DMS79 (cell line): ENCODE results near the gene CPXM1.
"Not testable (repeated sequence)": the region's sequence is repeated elsewhere in the genome, so short reads cannot be mapped to it uniquely, and the experiment has no call there.

Experiments used
- DNase-seq: peaks from one replicate; lab custom pipeline; 2025; lab: John Stamatoyannopoulos, UW

CPXM1 gene

DNA sequence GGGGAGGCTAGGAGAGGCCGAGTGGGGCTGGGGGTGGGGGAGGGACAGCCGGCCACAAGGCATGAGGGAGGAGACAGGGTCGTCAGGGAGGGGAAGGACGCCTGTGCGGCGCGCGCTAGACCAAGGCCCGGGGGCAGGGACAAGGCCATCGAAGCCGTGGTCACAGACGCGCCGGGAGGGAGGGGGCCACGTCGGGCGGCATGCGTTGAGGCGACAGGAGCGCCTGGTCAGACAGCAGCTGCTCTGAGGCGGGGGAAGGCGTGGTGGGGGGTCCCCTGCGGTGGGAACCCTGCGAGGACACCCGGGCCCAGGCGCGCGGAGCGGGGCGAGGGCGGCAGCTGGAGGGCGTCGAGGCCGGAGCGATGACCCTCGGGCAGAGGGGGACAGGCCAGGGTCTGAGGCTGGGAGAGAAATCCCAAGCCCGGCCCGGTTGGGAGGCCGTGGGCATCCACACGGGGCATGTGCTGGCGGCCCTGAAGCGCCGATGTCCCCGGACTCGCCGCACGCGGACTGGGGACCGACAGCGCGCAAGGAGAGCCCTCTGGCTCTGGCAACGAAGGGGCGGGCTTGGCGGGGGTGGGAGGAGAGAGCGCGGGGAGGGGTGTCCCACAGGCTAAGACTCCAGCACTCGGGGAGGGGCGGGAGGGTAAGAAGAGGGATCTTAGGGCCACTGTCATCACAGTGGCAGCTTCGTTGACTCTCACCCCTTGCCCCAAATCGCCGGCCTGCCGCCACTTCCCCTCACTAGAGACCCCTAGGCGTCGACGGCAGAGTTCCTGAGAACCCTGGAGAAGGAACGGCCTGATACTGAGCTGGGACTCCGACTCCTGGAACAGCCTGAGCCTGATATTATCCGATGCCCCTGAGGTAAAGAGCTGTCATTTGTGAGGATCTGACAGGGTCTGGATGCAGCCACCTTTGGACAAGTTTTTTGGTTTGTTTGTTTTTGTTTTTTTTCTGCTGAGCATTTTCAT is 20.8 kb upstream of the CPXM1 start:
- no peak for DNase-seq

DNA sequence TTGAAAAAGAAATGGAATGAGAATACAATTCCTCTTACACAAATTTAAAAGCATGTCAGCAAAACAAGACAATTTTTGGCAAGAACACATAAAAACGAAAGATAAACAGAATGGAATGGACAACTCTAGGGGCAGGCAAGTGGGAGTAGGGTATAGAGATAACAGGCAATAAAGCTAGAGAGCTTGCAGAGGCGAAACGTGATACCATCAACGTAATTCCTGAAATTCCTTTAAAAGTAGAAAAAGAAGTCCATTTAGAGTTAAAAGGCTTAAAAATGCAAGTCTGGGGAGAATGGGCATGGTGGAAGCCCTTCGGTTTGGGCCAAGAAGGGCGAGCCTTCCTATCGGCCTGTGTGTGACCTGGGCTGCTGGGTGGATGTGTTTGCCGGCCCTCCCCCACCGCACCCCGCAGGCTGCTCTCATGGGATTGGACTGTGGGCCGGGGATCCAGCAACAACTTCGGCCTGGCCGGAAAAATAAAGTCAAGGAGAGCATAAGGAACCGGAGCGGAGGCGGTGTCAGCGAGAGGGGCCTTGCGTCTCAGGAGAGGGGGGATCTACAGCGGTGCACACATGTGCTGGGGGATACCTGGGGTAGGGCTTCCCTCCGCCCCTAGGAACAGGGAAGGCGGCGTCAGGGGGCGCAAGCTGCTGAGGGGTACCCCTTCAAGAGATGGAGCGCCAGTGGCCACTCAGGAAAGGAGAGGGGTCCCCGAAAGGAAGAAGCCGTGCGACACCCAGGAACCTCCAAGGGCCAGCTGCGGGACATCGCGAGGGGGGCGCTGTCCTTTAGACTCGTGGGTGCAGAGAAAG is 19.9 kb upstream of the CPXM1 start:
- DNase-seq = no peak

DNA sequence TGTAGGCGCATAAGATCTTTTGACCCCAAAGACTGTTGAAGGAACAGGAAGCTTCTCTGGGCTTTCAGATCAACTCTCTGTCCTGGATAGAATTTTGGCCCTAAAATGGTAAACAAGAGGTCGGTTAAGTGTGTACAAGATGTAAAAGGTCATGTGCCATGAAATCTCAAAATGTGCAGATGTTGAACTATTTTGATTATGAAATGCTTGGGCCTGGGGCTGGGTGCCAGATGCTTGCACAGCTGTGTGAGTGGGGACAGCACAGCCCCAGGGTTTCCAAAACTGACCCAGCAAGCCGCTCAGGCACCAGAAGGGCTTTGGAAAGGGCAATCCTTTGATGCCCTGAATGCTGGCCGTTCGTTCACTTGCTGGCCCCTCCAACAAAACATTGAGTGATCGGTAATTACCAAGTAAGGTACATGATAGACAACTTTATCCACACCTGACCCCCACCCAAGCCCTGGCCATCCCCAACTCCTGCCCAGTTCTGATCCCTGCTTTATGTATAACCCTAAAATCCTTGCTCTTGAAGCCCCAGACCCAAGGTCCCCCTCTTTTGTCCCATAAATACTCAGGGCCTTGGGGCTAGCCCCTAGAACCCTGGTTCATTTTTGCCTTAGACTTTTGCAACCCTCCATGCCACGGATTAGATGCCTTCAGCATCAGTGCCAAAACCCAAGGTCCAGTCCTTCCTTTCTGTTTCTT is 17.6 kb upstream of the CPXM1 start:
- no peak for DNase-seq

DNA sequence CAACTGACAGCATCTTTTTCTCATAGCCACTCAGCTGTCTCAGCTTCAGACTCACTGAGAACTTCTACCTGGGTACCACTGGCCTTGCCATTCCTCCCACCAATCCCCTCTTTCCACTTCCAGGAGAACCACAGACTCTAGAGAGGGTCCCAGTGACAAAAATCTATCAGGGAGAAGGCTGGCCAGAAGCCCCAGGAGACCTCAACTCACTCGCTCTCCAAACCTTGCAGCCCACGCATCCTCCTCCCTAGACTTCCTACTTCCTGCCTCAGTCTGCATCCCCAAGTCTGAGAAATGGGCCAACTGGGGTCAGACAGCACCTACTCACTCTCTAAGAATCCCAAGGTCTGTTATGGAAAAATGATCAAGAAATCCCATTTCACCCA is 16.9 kb upstream of the CPXM1 start:
- no peak for DNase-seq

DNA sequence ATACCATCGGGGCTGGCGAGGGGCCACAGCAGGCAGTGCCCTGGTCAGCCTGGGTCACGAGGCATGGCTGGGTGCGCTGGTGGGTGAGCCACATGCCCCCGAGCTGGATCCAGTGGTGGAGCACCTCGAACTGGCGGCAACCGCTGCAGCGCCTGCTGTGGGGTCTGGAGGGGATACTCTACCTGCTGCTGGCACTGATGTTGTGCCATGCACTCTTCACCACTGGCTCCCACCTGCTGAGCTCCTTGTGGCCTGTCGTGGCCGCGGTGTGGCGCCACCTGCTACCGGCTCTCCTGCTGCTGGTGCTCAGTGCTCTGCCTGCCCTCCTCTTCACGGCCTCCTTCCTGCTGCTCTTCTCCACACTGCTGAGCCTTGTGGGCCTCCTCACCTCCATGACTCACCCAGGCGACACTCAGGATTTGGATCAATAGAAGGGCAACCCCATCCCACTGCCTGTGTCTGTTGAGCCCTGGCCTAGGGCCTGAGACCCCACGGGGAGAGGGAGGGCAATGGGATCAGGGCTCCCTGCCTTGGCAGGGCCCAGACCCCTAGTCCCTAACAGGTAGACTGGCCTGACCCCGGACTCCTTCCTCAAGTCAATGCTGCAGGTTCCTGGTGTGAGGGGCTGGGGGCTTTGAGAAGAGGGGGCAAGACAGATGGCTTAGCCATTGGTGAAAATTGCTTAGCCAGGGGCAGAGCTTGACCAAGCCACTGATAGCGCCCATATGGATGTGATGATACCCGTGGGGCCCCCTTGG is 16.3 kb upstream of the CPXM1 start:
- no peak for DNase-seq

DNA sequence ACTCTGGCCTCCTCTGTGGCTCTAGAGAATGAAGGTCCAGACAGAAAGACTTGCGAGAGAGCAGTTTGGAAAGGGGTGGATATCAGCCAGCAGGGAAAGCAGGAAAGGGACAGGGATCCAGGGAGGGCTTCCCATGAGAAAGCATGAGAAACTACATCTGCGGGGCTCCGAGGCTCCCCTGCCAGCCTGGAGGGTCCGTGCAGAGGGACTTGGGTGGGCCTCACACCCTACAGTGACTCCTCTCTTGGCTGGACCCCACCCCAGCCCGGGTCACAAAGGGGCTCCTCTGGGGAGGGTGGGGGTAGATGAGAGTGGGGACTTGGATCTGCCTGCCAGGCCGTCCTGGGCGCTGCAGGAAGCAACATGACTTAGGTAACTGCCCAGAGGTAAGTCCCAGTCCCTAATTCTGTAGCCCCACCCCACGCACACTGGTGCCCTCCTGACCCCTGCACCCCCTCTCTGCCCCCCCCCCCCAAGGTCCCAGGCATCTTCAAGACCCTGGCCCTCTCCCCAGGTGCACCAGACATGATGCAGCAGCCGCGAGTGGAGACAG is 15.7 kb upstream of the CPXM1 start, which contains the start of gene TMEM239:
TMEM239 (plus strand) TSS at position 335 of the 553 bp plus-strand sequence; CDS start at position 526, 191 bp downstream.
- DNase-seq = no peak

DNA sequence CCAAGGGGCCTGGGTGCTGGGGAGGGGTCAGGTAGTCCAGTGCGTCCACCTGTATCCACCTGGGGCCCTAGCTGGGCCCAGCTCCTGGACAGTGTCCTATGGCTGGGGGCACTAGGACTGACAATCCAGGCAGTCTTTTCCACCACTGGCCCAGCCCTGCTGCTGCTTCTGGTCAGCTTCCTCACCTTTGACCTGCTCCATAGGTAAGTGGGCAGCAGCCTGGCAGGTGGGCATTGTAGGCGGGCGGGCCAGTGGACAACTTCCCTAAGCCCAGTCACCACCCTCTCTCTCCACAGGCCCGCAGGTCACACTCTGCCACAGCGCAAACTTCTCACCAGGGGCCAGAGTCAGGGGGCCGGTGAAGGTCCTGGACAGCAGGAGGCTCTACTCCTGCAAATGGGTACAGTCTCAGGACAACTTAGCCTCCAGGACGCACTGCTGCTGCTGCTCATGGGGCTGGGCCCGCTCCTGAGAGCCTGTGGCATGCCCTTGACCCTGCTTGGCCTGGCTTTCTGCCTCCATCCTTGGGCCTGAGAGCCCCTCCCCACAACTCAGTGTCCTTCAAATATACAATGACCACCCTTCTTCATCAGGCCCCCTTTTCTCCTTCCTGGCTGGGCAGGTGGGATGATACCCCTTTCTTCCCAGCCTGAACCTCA is 14.9 kb upstream of the CPXM1 start:
- no peak for DNase-seq

DNA sequence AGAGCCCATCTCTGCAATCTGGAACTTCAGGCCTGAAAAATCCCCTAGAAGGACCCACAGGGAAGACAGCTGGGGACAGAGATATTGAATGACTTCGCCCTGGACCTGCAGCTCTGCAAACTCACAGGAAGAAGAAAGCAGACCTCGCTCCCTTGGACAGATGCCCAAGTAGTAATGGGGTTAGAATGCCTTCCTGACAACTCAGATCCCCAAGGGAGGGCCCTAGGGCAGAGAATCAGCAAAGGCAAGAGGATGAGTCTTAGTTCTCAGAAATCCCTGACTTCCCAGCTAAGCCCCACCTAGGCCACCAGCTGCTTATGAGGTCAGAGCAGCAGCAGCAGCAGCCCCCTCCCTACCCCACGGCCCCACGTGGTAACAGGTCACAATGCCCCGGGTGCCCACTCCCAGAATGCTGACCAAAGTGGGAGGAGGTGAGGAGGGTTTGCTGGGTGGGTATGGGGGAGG is 14.2 kb upstream of the CPXM1 start, which contains the start of gene C20orf141:
C20orf141 (plus strand) TSS at position 401 of the 465 bp plus-strand sequence. CDS start 198 bp downstream, outside the sequence.
- no peak for DNase-seq

DNA sequence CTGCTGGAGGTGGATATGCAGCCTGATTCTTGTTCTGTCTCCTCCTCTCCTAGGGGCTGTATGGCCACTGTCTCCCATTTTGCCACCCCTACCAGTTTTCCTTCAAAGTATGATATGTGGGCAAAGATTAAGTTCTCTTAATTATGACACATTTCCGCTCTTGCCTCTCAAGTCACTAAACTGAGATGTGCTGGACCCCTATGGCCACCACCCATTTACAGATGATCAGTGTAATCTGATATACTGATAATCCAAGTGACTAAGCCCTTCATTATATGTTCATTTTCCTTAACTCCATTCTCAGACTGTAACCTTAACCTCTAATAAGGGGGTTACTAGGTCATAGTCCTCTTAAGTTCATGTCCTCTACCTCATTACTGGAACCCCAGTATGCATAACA is 13.6 kb upstream of the CPXM1 start:
- DNase-seq = no peak

DNA sequence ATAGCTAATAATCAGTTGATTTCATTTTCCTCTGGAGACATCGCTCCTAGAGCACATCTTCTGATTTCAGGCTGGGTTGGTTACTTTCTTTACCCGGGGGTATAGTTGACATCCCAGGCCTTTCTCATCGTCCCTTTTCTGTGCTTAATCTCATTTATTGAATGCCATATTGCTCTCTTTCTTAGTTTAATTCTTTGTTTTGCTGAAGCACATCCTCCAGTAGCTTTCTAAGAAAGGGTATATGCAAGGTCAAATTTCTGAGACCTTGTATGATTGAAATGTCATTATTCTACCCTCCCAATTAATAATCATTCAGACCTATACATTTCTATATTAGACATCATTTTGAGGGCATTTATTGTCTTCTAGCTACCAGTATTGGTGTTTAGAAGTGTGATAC is 11.8 kb upstream of the CPXM1 start:
- no peak for DNase-seq

DNA sequence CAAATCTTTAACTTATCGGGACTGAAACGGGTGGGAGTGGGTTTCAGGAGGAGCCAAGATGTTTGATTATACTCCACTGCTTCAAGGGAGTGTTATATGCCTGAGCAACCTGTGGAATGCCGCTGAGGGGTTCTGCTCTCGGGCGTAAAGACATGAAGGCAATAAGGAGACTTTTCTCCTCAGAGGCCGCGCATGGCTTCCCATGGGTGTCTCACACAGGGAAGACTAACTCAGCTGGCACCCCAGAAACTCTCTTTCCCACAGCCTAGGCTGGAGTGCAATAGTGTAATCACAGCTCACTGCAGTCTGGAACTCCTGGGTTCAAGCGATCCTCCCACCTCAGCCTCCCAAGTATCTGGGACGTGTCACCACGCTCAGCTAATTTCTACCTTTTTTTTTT is 9.3 kb upstream of the CPXM1 start:
- no peak for DNase-seq

DNA sequence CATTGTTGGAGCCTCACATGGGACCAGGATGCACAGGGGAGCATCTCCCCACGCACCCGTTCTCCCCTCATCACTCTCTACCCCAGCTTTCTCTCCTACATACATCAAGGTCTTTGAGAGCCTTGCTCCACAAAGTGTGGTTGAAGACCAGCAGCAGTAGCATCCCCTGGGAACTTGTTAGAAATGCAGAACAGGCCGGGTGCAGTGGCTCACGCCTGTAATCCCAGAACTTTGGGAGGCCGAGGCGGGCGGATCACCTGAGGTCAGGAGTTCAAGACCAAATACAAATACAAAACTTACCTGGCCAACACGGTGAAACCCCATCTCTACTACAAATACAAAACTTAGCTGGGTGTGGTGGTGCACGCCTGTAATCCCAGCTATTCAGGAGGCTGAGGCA is 7.5 kb upstream of the CPXM1 start:
- not testable (repeated sequence) for DNase-seq

DNA sequence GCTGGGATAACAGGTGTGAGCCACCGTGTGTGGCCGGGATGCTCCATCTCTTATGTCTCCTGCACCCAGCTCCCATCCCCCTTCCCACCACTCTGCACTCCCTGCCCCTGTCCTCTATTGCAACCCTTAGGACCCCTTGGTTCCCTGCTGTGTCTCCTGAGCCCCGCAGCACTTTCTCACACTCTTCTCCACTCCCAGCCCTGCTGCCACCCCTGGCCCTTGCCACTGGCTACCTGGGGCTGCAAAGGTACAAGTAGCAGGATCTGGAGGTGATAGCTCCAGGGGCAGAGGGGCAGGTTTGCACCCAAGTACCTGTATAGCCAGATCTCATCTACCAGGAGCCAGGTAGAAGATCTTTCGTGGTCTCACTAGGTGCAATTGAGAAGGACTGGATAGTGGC is 6.6 kb upstream of the CPXM1 start:
- no peak for DNase-seq

DNA sequence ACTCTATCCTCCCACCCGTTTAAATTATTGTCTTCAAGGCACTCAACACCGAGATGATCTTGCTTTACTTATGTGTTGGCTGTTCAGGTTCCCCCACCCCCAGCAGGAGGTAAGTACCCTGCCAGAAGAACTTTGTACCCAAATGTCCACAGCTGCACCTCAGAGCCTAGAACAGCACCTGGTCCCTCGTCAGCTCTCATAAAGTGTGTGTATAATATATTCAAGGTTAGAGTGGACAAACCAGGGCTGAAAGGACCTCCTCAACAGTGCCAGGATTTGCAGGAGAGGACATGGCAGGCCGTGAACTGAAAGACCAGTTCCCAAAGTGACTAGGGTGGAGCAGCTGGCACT is 5.9 kb upstream of the CPXM1 start:
- no peak for DNase-seq

DNA sequence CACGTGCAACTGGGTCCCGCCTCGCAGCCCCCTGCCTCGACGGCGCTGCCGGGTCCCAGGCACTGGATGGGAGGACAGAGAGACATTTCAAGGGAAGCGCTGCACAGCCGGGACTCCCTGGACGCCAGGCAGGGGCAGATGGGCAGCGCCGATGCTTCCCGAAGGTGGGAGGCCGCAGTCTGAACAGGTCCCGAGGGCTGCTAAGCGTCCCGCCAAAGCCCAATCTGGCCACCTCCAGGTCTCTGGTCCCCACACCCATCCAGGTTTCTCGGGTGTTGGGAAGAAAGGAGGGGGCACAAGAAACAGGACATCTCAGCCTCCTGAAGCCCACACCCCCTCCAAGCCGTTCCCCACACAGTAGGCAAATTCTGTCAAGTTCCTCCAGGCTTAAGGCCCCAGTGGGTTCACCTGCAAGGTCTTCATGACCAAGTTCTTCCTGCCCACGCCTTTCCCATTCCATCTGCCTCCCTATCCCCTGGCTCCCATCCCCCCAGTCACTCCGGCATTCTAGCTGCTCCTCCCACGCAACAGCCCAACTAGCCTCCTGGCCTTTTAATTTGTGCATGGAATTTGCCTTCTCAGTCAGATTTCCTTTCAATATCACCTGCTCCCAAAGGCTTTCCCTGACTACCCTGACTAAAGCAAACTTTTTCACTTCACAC is 5.4 kb upstream of the CPXM1 start:
- no peak for DNase-seq

DNA sequence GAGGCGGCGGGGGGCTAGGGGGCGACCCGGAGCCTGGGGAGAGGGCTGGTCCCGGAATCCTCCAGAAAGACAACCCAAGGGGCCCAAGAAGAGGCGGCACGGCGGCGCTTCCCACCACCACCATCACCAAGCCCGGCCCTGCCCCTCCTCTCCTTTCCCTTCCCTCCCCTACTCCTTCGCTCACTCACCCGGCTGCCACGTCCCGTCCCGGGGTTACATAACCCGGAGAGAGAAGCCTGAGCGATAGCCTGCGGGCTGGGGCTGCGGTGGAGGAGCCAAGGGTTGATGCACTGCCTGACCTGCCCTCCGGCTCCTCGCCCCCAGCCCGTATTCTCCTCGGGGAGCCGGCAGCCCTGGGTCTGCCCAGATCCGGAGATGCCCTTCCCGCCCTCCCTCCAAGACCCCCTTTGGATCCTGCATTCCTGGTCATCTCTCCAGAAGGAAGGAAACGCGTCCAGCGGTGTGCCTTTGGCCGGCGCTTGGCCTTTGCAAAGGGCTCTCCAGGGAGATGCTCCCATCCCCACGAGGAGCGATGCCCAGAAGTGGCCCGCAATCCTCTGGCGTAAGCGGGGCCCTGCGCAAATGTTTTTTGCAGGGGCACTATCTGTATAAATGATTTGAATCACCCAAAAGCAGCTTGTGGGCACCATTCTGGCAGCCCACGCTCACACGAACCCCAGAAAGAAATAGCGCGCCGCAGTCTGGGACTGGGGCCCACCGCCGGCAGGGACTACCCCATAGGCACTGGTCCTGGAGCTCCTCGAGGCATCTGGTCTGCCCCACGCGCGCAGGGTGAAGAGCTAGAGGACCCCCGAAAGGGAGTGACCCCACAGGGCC is 4.6 kb upstream of the CPXM1 start:
- DNase-seq = no peak

DNA sequence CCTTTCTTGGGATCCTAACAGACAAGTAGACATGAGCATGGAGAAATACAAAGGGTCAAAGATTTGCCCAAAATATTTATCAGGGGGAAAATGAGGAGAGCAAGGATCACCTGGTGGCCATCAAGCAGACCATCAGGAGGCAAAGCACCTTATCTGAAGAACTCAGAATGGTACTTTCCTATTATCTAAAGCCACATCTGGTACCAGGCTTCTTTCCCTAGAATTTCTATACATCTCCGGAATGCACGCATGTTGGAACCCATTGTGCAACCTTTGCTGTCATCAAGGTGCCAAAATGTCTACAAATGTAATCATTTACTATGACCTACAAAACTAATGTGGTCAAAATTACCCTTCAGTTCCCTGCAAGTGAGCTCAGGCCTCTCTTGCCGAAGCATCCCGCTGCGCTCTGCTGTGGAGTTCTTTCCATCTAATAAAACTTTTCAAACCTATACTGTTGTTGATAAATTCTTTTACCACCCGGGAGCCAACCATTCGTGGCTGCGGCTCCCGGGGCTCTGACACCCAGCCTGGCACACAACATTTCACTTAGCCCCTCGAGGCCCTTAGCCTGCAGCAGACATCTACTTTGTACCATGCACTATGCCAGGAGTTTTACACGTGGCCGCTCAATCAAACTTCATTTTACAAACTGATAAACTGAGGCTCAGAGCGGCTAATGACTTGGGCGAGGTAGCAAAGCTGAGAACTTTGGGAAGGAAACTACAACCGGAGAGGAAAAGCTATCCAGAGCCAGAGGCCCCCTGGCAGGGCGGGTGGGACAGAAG is 3.8 kb upstream of the CPXM1 start:
- no peak for DNase-seq

DNA sequence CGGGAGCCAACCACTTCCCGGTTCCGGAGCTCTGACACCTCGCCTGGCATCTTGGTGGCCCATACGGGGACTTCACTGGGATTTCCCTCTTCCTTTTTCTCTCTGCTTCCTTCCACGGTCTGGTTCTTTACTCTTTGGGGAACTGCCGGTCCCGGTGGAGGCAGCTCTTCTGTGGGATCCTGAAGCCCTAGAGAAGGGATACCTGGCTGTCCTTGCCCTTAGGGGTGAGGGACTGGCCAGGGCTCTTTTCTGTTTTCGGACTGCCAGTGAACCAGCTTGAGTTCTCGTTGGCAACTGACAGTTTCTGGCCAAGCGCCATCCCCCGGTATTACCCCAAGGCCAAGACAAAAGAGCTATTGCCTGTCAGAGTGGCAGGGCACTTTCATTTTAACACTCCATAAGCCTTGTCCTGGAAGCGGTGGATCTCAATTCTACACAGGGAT is 880 bp upstream of the CPXM1 start:
- no peak for DNase-seq
